Measurements from ENCODE around the gene SLC25A53.

Gene SLC25A53, protein sequence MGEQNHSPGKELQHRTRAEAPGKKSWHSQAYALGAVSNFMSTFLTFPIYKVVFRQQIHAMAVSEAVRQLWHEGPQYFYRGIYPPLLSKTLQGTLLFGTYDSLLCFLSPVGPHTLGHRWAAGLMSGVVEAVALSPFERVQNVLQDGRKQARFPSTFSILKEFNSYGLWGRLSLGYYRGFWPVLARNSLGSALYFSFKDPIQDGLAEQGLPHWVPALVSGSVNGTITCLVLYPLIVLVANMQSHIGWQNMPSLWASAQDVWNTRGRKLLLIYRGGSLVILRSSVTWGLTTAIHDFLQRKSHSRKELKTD

GRCh38 chrX:104156630-104157529 lies at the start of gene SLC25A53:
TSS of gene SLC25A53 (minus strand) at chrX:104157009. CDS start at chrX:104105257, 51,752 bp downstream.
- peak within 1 kb of the TSS; percentile 86 to 93 for H3K4me3 ChIP-seq (ENCODE audit: low read depth in 1 of 2, low read length in 2 of 2)
- no peaks in the 10 kb centered on the region for H3K36me3 ChIP-seq (ENCODE audit: control insufficient read depth in 1 of 2, insufficient read depth in 2 of 2, low read length in 2 of 2)
- H3K4me1 ChIP-seq (ENCODE audit: control insufficient read depth in 1 of 2, insufficient read depth in 2 of 2, low read length in 2 of 2), result peaks cover 3 to 4% of the 10 kb centered on the region in 2 donors
- no peaks in the 10 kb centered on the region for H3K27me3 ChIP-seq (ENCODE audit: control insufficient read depth in 1 of 2, insufficient read depth in 2 of 2, low read length in 2 of 2)
- peak within 1 kb of the TSS; percentile 69 to 87 for H3K9ac ChIP-seq (ENCODE audit: low read depth in 1 of 2, low read length in 2 of 2)
- H3K27ac ChIP-seq (ENCODE audit: low read depth, low read length), result peak within 1 kb of the TSS; percentile 88
- H3K9me3 ChIP-seq (ENCODE audit: control insufficient read depth in 1 of 2, low read length in 2 of 2), result no peaks in the 10 kb centered on the region

GRCh38 chrX:104205548-104205947 lies 48.7 kb upstream of the SLC25A53 start:
- H3K4me1 ChIP-seq (ENCODE audit: control insufficient read depth in 1 of 2, insufficient read depth in 2 of 2, low read length in 2 of 2), result no peaks in the 10 kb centered on the region
- no peak overlapping the region for H3K27ac ChIP-seq (ENCODE audit: low read depth, low read length)
- H3K27me3 ChIP-seq (ENCODE audit: control insufficient read depth in 1 of 2, insufficient read depth in 2 of 2, low read length in 2 of 2), result no peaks in the 10 kb centered on the region
- H3K4me3 ChIP-seq (ENCODE audit: low read depth in 1 of 2, low read length in 2 of 2), result no peak overlapping the region
- no peaks in the 10 kb centered on the region for H3K36me3 ChIP-seq (ENCODE audit: control insufficient read depth in 1 of 2, insufficient read depth in 2 of 2, low read length in 2 of 2)
- no peak overlapping the region for H3K9ac ChIP-seq (ENCODE audit: low read depth in 1 of 2, low read length in 2 of 2)
- no peaks in the 10 kb centered on the region for H3K9me3 ChIP-seq (ENCODE audit: control insufficient read depth in 1 of 2, low read length in 2 of 2)

GRCh38 chrX:104195489-104196084 lies 38.8 kb upstream of the SLC25A53 start:
- Histone ChIP-seq H3K9me3 (ENCODE audit: control insufficient read depth in 1 of 2, low read length in 2 of 2) (no peaks in the 10 kb centered on the region), H3K4me3 (ENCODE audit: low read depth in 1 of 2, low read length in 2 of 2) (no peak overlapping the region), H3K9ac (ENCODE audit: low read depth in 1 of 2, low read length in 2 of 2) (no peak overlapping the region), H3K27ac (ENCODE audit: low read depth, low read length) (no peak overlapping the region), H3K36me3 (ENCODE audit: control insufficient read depth in 1 of 2, insufficient read depth in 2 of 2, low read length in 2 of 2) (peaks cover 0 to 4% of the 10 kb centered on the region in 2 donors), H3K27me3 (ENCODE audit: control insufficient read depth in 1 of 2, insufficient read depth in 2 of 2, low read length in 2 of 2) (no peaks in the 10 kb centered on the region), H3K4me1 (ENCODE audit: control insufficient read depth in 1 of 2, insufficient read depth in 2 of 2, low read length in 2 of 2) (no peaks in the 10 kb centered on the region)

DNA sequence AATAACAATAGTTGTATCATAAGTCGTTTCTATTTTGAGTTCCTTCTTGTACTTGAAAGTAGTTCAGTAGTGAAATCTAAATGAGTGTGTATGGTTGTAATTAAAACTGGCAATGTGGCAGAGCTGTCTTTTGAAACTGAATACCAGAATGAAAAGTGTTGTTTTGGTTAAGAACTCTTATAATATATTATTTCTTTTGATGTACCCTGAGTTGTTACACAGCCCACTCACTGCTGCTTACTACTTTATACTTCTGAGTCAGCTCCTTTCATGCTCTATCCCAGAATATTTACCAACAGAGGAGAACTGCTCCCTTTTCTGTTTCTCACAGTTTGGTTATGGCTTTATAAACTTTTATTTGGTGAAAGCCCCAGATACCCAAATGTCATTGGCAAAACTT lies 38.2 kb upstream of the SLC25A53 start:
- Histone ChIP-seq H3K27me3 (ENCODE audit: control insufficient read depth in 1 of 2, insufficient read depth in 2 of 2, low read length in 2 of 2) (no peaks in the 10 kb centered on the region), H3K9me3 (ENCODE audit: control insufficient read depth in 1 of 2, low read length in 2 of 2) (no peaks in the 10 kb centered on the region), H3K36me3 (ENCODE audit: control insufficient read depth in 1 of 2, insufficient read depth in 2 of 2, low read length in 2 of 2) (peaks cover 2 to 6% of the 10 kb centered on the region in 2 donors), H3K4me3 (ENCODE audit: low read depth in 1 of 2, low read length in 2 of 2) (no peak overlapping the region), H3K27ac (ENCODE audit: low read depth, low read length) (no peak overlapping the region), H3K9ac (ENCODE audit: low read depth in 1 of 2, low read length in 2 of 2) (no peak overlapping the region), H3K4me1 (ENCODE audit: control insufficient read depth in 1 of 2, insufficient read depth in 2 of 2, low read length in 2 of 2) (no peaks in the 10 kb centered on the region)

GRCh38 chrX:104193485-104193884 lies 36.7 kb upstream of the SLC25A53 start:
- Histone ChIP-seq H3K27ac (ENCODE audit: low read depth, low read length) (no peak overlapping the region), H3K4me1 (ENCODE audit: control insufficient read depth in 1 of 2, insufficient read depth in 2 of 2, low read length in 2 of 2) (no peaks in the 10 kb centered on the region), H3K4me3 (ENCODE audit: low read depth in 1 of 2, low read length in 2 of 2) (no peak overlapping the region), H3K9me3 (ENCODE audit: control insufficient read depth in 1 of 2, low read length in 2 of 2) (no peaks in the 10 kb centered on the region), H3K27me3 (ENCODE audit: control insufficient read depth in 1 of 2, insufficient read depth in 2 of 2, low read length in 2 of 2) (no peaks in the 10 kb centered on the region), H3K36me3 (ENCODE audit: control insufficient read depth in 1 of 2, insufficient read depth in 2 of 2, low read length in 2 of 2) (peaks cover 8 to 17% of the 10 kb centered on the region in 2 donors), H3K9ac (ENCODE audit: low read depth in 1 of 2, low read length in 2 of 2) (no peak overlapping the region)

- H3K4me1 ChIP-seq (ENCODE audit: control insufficient read depth in 1 of 2, insufficient read depth in 2 of 2, low read length in 2 of 2), result no peaks in the 10 kb centered on the region
- no peak overlapping the region for H3K27ac ChIP-seq (ENCODE audit: low read depth, low read length)
- H3K9ac ChIP-seq (ENCODE audit: low read depth in 1 of 2, low read length in 2 of 2), result no peak overlapping the region
- H3K27me3 ChIP-seq (ENCODE audit: control insufficient read depth in 1 of 2, insufficient read depth in 2 of 2, low read length in 2 of 2), result no peaks in the 10 kb centered on the region
- H3K36me3 ChIP-seq (ENCODE audit: control insufficient read depth in 1 of 2, insufficient read depth in 2 of 2, low read length in 2 of 2), result peaks cover 15 to 27% of the 10 kb centered on the region in 2 donors
- H3K9me3 ChIP-seq (ENCODE audit: control insufficient read depth in 1 of 2, low read length in 2 of 2), result no peaks in the 10 kb centered on the region
- H3K4me3 ChIP-seq (ENCODE audit: low read depth in 1 of 2, low read length in 2 of 2), result no peak overlapping the region
These were observed 33.0 kb upstream of the SLC25A53 start for GRCh38 chrX:104189837-104190236.

- H3K36me3 ChIP-seq (ENCODE audit: control insufficient read depth in 1 of 2, insufficient read depth in 2 of 2, low read length in 2 of 2), result peaks cover 15 to 27% of the 10 kb centered on the region in 2 donors
- H3K9me3 ChIP-seq (ENCODE audit: control insufficient read depth in 1 of 2, low read length in 2 of 2), result no peaks in the 10 kb centered on the region
- no peak overlapping the region for H3K9ac ChIP-seq (ENCODE audit: low read depth in 1 of 2, low read length in 2 of 2)
- no peaks in the 10 kb centered on the region for H3K4me1 ChIP-seq (ENCODE audit: control insufficient read depth in 1 of 2, insufficient read depth in 2 of 2, low read length in 2 of 2)
- H3K27ac ChIP-seq (ENCODE audit: low read depth, low read length), result no peak overlapping the region
- H3K27me3 ChIP-seq (ENCODE audit: control insufficient read depth in 1 of 2, insufficient read depth in 2 of 2, low read length in 2 of 2), result no peaks in the 10 kb centered on the region
- H3K4me3 ChIP-seq (ENCODE audit: low read depth in 1 of 2, low read length in 2 of 2), result no peak overlapping the region
These were observed 31.1 kb upstream of the SLC25A53 start for GRCh38 chrX:104187931-104188330.

- no peaks in the 10 kb centered on the region for H3K4me1 ChIP-seq (ENCODE audit: control insufficient read depth in 1 of 2, insufficient read depth in 2 of 2, low read length in 2 of 2)
- H3K36me3 ChIP-seq (ENCODE audit: control insufficient read depth in 1 of 2, insufficient read depth in 2 of 2, low read length in 2 of 2), result peaks cover 7 to 10% of the 10 kb centered on the region in 2 donors
- H3K27me3 ChIP-seq (ENCODE audit: control insufficient read depth in 1 of 2, insufficient read depth in 2 of 2, low read length in 2 of 2), result no peaks in the 10 kb centered on the region
- no peak overlapping the region for H3K4me3 ChIP-seq (ENCODE audit: low read depth in 1 of 2, low read length in 2 of 2)
- H3K9me3 ChIP-seq (ENCODE audit: control insufficient read depth in 1 of 2, low read length in 2 of 2), result no peaks in the 10 kb centered on the region
- H3K27ac ChIP-seq (ENCODE audit: low read depth, low read length), result no peak overlapping the region
- no peak overlapping the region for H3K9ac ChIP-seq (ENCODE audit: low read depth in 1 of 2, low read length in 2 of 2)
These were observed 26.9 kb upstream of the SLC25A53 start for GRCh38 chrX:104183685-104184084.

- Histone ChIP-seq H3K27ac (ENCODE audit: low read depth, low read length) (no peak overlapping the region), H3K4me3 (ENCODE audit: low read depth in 1 of 2, low read length in 2 of 2) (no peak overlapping the region), H3K9ac (ENCODE audit: low read depth in 1 of 2, low read length in 2 of 2) (no peak overlapping the region), H3K27me3 (ENCODE audit: control insufficient read depth in 1 of 2, insufficient read depth in 2 of 2, low read length in 2 of 2) (no peaks in the 10 kb centered on the region), H3K9me3 (ENCODE audit: control insufficient read depth in 1 of 2, low read length in 2 of 2) (no peaks in the 10 kb centered on the region), H3K36me3 (ENCODE audit: control insufficient read depth in 1 of 2, insufficient read depth in 2 of 2, low read length in 2 of 2) (peaks cover 0 to 2% of the 10 kb centered on the region in 2 donors), H3K4me1 (ENCODE audit: control insufficient read depth in 1 of 2, insufficient read depth in 2 of 2, low read length in 2 of 2) (peaks cover 0 to 1% of the 10 kb centered on the region in 2 donors)
These were observed 17.0 kb upstream of the SLC25A53 start for GRCh38 chrX:104173841-104174240.

DNA sequence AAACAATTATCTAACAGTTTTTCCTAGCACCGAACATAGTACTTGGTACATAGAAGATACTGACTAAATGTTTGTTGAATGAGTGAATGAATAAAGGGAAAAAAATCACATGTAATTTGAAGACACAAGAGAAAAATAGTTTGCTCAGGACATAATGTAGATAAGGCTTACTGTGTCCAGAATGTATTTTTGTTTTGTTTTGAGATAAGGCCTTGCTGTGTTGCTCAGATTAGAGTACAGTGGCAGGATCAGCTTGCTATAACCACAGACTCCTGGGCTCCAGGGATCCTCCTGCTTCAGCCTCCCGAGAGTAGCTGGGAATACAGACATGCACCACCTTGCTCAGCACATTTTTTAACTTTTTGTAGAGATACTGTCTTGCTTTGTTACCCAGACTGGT lies 16.0 kb upstream of the SLC25A53 start:
- Histone ChIP-seq H3K36me3 (ENCODE audit: control insufficient read depth in 1 of 2, insufficient read depth in 2 of 2, low read length in 2 of 2) (no peaks in the 10 kb centered on the region), H3K27ac (ENCODE audit: low read depth, low read length) (no peak overlapping the region), H3K27me3 (ENCODE audit: control insufficient read depth in 1 of 2, insufficient read depth in 2 of 2, low read length in 2 of 2) (no peaks in the 10 kb centered on the region), H3K9me3 (ENCODE audit: control insufficient read depth in 1 of 2, low read length in 2 of 2) (no peaks in the 10 kb centered on the region), H3K4me3 (ENCODE audit: low read depth in 1 of 2, low read length in 2 of 2) (no peak overlapping the region), H3K9ac (ENCODE audit: low read depth in 1 of 2, low read length in 2 of 2) (no peak overlapping the region), H3K4me1 (ENCODE audit: control insufficient read depth in 1 of 2, insufficient read depth in 2 of 2, low read length in 2 of 2) (peaks cover 3 to 10% of the 10 kb centered on the region in 2 donors)

Measured in duodenal mucosa (tissue), 2 donors.